Psoas muscle (tissue), 8 donors: Measurements from ENCODE around the gene MORC3. TPM values are rescaled to one million over a fixed set of nuclear protein-coding genes. Genes with fewer than 3 reads are reported as not detected.

ENCODE experiments used
- ATAC-seq, 4 donors: fragments of 200-7000 bp; cut with Tn5 transposase; one replicate each; pipeline ENCODE4 v1.9.1; 2020; ENCODE audit warnings: moderate library complexity in 3 of 4, mild to moderate bottlenecking in 2 of 4
- DNase-seq, 2 donors: peaks; one replicate each; pipeline ENCODE4 v3.0.0-alpha.2; 2020
- H3K27ac ChIP-seq: fragments of 200-600 bp; one replicate; pipeline ENCODE4 v1.8.0; 2022
- H3K27me3 ChIP-seq, 3 donors: fragments of 200-600 bp in 1 of 3; one replicate each; pipeline versions ENCODE4 v1.6.1 to v1.8.0; 2013 to 2022; ENCODE audit warnings: low read length in 2 of 3, mild to moderate bottlenecking in 2 of 3, moderate library complexity in 1 of 3; ENCODE audit not compliant: insufficient read depth in 3 of 3
- H3K36me3 ChIP-seq, 2 donors: fragments of 200-600 bp in 1 of 2; one replicate each; pipeline versions ENCODE4 v1.6.1 to v1.8.0; 2013 to 2022; ENCODE audit warnings: low read depth in 1 of 2, mild to moderate bottlenecking in 1 of 2, moderate library complexity in 1 of 2; ENCODE audit not compliant: insufficient read depth in 1 of 2
- H3K4me1 ChIP-seq: fragments of 200-600 bp; one replicate; pipeline ENCODE4 v1.8.0; 2022
- H3K4me3 ChIP-seq: fragments of 200-600 bp; one replicate; pipeline ENCODE4 v1.8.0; 2022; ENCODE audit warnings: mild to moderate bottlenecking
- H3K9me3 ChIP-seq: fragments of 200-600 bp; one replicate; pipeline ENCODE4 v1.8.0; 2022
- WGBS, 3 donors: extraction: QIAGEN DNeasy Blood & Tissue Kit; methylation state at CpG; one replicate each; pipeline versions ENCODE4 v1.1.6 to v1.1.7; 2013; 5-methylcytosine and 5-hydroxymethylcytosine counted together
- intact Hi-C, 2 donors: fragments of 100-400 bp; cut with DNase I; formaldehyde crosslinking; loops; one replicate each; pipeline versions ENCODE4 v1.11.0 to v1.14.2; 2022
- polyA plus RNA-seq, 3 donors: library from polyadenylated mRNA; stranded (reverse); fragments of 200-250 nt; gene quantifications; one replicate each; pipeline ENCODE4 v1.2.3, GENCODE V29; 2013
- total RNA-seq, 4 donors: library from RNA; stranded (reverse); fragmentation: NEBNext Ultra II Directional in 2 of 4; extraction: Animal tissue kit (Norgen Biotek cat#: 25700) in 2 of 4; gene quantifications; one replicate each; pipeline versions ENCODE4 v1.2.1 to v1.2.4, GENCODE V29; 2021 to 2023
- TF ChIP-seq, protein P1 (sequence below): fragments of 200-600 bp; IDR thresholded peaks from one replicate; pipeline ENCODE4 v1.8.0; 2022; ENCODE audit warnings: antibody characterized with exemption
- donor health status: healthy with polysubstance abuse.
- donor health status: DM: no; HTN: no; CAD: no; lungs with moderate emphysema.
- donor health status: Bipolar disorder and iron deficiency.
- donor health status: healthy.
- donor health status: DM: yes; HTN: yes; CAD: no.
- donor health status: DM: no; HTN: no; CAD: no.
- donor health status: DM: no; HTN: no; CAD: no.
- donor health status: DM: yes; HTN: yes; CAD: no.

The MORC3 gene
- total and polyA plus RNA-seq, 7 donors, result 12.4 to 33.5 (median 24.7) TPM

DNA sequence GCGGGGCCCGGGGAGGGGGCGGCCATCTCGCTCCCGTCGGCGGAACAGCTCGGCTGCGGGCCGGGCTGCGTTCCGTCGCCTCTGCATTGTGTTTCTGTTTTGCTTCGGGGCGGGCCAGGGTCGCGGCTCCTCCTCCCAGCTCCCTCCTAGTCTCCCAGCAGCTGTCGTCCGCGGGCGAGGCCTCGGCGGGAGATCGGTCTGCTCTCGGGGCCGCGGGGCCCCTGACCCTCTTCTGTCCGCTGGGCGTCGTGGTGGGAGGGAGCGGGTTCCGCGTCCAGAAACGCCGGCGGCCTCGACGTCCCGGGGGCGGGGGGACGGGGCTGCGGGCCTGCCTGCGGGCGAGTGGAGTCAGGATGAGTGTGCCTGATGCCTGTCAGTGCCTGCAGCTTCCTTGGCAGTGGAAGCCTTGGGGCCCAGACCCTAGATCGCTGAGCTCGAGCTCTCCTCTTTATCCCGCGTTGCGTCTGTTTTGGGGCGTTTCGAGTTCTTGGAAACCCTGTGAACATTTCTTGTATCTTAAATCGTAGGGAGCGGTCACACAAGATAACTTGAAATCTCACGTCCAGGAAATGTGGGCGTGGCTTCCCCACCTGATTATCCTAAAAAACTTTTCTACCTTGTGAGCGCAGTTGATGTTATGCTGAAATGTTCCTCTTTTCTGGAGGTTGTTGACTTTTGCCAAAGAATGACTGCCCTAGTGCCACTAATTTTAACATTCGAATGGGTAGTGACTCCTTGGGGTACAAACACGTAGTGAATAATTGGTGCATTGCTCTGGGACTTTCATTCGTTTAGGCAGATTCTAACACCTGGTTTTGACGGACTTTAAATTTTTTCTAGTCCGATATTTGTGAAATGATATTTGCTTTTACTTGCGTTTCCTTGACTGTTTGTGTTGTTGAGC, 676 bp downstream of the MORC3 start:
- intact Hi-C loops, result loop anchor here in 1 of 2 donors (2.0 to 5.0 kb wide), 2 partner anchors 62 to 164 kb away; partner anchors contain the start of gene DOP1B
- WGBS, 3 donors, result 0% methylated on average over 46 to 62 of the region's 62 CpGs
- DNase-seq (peak; percentile 71 to 87), ATAC-seq (peak; percentile 46 to 63 (median 56))
- Histone ChIP-seq H3K4me3 (peak overlapping the region; percentile 94), H3K27ac (peak overlapping the region; percentile 99), H3K9me3 (no peaks in the 10 kb centered on the region), H3K36me3 (peaks cover 0 to 7% of the 10 kb centered on the region in 2 donors), H3K27me3 (no peaks in the 10 kb centered on the region), H3K4me1 (peaks cover 39% of the 10 kb centered on the region)
- TF ChIP-seq, protein P1, sequence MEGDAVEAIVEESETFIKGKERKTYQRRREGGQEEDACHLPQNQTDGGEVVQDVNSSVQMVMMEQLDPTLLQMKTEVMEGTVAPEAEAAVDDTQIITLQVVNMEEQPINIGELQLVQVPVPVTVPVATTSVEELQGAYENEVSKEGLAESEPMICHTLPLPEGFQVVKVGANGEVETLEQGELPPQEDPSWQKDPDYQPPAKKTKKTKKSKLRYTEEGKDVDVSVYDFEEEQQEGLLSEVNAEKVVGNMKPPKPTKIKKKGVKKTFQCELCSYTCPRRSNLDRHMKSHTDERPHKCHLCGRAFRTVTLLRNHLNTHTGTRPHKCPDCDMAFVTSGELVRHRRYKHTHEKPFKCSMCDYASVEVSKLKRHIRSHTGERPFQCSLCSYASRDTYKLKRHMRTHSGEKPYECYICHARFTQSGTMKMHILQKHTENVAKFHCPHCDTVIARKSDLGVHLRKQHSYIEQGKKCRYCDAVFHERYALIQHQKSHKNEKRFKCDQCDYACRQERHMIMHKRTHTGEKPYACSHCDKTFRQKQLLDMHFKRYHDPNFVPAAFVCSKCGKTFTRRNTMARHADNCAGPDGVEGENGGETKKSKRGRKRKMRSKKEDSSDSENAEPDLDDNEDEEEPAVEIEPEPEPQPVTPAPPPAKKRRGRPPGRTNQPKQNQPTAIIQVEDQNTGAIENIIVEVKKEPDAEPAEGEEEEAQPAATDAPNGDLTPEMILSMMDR, result no peak

DNA sequence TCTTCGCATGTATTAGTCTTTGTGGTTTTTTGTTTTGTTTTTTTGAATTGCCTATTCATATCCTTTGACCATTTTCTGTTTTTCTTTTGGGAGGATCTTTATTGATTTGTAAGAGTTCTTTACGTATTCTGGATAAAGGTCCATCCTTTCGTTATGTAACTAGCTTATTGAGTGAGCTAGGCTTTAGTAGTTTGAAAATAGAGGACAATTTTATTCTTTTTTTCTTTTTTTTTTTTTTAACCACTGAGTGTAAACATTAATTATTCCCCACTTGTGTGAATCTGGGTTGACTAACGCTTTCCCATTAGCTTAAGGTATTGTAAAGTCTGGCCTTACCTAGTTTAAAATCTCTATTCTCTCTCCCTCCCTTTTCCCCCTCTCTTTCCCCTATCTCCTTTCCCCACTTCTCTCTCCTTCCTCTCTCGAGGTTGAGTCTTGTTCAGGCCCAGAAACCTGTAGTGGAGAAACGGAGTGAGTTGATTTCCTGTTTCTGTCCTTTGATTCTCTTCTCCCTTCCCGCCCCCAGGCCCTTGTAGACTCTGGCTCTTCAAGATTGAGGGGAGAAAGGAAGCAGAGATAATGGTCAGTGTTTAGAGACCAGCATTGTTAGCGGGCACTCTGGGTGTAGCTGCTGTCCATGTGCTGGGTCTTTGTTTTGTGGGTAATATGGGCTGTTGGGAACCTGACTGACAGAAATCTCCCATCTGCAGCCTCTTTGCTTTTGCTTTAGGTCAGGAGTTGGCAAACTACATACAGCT, 1.5 kb downstream of the MORC3 start:
- Histone ChIP-seq H3K9me3 (no peaks in the 10 kb centered on the region), H3K27me3 (no peaks in the 10 kb centered on the region), H3K27ac (peak overlapping the region; percentile 99), H3K36me3 (peaks cover 0 to 7% of the 10 kb centered on the region in 2 donors), H3K4me1 (peaks cover 41% of the 10 kb centered on the region), H3K4me3 (peak overlapping the region; percentile 94)
- WGBS, 3 donors, result 5 to 10% (median 9%) methylated on average over 8 of the region's 8 CpGs
- intact Hi-C loops, result loop anchor here in 1 of 2 donors (2.0 to 5.0 kb wide), 2 partner anchors 61 to 165 kb away; partner anchors contain the start of gene DOP1B
- ATAC-seq (peak in 2 of 4 donors; percentile 12 to 15), DNase-seq (no peak)
- TF ChIP-seq, protein P1, result no peak

DNA sequence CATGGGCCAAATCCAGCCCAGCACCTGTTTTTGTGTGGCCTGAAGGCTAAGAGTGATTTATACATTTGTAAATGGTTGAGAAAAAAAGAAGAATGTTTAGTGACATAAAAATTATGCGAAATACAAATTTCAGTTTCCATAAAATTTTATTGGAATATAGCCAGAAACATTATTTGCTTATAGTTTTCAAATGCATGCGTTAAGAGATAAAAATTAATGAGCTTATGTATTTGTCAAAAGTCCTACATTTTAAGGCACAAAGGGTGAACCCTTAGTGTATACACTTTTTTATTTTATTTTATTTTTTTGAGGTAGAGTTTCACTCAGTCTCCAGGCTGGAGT, 2.1 kb downstream of the MORC3 start:
- intact Hi-C loops, result loop anchor here in 1 of 2 donors (5.0 kb wide), 1 partner anchor 60 kb away; no protein-coding TSS in a partner anchor
- DNase-seq (no peak), ATAC-seq (no peak)
- Histone ChIP-seq H3K27me3 (no peaks in the 10 kb centered on the region), H3K9me3 (no peaks in the 10 kb centered on the region), H3K27ac (peak overlapping the region; percentile 99), H3K36me3 (peaks cover 0 to 7% of the 10 kb centered on the region in 2 donors), H3K4me3 (peak overlapping the region; percentile 94), H3K4me1 (peaks cover 41% of the 10 kb centered on the region)
- 26 to 34% (median 27%) methylated on average over 2 of the region's 2 CpGs for WGBS, 3 donors
- TF ChIP-seq, protein P1, result no peak

DNA sequence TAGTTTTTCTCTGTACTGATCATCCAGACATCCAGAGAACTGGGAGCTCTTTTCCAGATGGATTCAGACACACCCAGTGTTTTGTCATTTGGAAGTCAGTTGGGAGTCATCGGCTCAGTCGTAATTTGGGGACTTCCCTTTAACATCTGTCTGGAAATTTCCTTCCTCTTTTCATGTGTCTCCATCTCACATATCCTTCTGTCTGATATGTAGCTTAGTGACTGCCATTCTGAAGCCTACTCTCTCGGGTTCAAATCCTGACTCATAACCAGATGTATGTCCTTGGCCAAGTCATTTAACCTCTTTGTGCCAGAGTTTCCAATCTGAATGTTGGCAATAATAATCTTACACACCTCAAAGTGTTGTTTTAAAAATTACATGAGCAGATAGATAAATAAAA, 3.0 kb downstream of the MORC3 start:
- Histone ChIP-seq H3K27ac (peak overlapping the region; percentile 99), H3K9me3 (no peaks in the 10 kb centered on the region), H3K27me3 (no peaks in the 10 kb centered on the region), H3K36me3 (peaks cover 0 to 7% of the 10 kb centered on the region in 2 donors), H3K4me1 (peaks cover 41% of the 10 kb centered on the region), H3K4me3 (no peak overlapping the region)
- intact Hi-C loops, result loop anchor here in 1 of 2 donors (5.0 kb wide), 1 partner anchor 59 kb away; no protein-coding TSS in a partner anchor
- DNase-seq, result no peak
- ATAC-seq, result no peak
- WGBS, 3 donors, result 13 to 30% (median 14%) methylated on average over 3 of the region's 3 CpGs
- TF ChIP-seq, protein P1, result no peak
